AG10803 (cell line): ENCODE results near the gene TRAPPC3L.

Source experiments
- DNase-seq: peaks from one replicate; pipeline ENCODE4 v3.0.0; 2010; ENCODE audit warnings: low read depth
- H3K4me3 ChIP-seq: 2 replicates; pipeline ENCODE4 v1.5.1; 2011; ENCODE audit warnings: mild to moderate bottlenecking, low read length, control low read depth
- TF ChIP-seq, protein P1 (sequence below): conservative IDR thresholded peaks from 2 replicates; pipeline ENCODE4 v1.5.1; 2011; ENCODE audit warnings: mild to moderate bottlenecking, low read length, control low read depth, inconsistent platforms

Gene TRAPPC3L

DNA sequence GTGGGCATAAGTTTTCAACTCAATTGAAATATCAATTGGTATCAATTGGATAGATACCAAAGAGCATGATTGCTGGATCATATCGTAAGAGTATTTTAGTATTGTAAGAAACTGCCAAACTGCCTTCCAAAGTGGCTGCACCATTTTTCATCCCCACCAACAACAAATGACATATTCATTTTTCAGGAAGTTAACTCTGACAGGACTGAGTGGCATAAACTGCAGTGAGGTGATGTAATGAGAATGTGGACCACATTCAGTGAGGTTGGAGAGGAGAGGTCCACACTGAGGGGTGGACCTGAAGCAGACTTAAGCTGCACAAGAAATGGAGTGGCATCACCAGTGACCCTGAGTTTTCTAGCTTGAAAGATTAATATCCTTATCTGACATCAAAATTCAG is 95.9 kb downstream of the TRAPPC3L start:
- no peak overlapping the region for H3K4me3 ChIP-seq
- TF ChIP-seq, protein P1, sequence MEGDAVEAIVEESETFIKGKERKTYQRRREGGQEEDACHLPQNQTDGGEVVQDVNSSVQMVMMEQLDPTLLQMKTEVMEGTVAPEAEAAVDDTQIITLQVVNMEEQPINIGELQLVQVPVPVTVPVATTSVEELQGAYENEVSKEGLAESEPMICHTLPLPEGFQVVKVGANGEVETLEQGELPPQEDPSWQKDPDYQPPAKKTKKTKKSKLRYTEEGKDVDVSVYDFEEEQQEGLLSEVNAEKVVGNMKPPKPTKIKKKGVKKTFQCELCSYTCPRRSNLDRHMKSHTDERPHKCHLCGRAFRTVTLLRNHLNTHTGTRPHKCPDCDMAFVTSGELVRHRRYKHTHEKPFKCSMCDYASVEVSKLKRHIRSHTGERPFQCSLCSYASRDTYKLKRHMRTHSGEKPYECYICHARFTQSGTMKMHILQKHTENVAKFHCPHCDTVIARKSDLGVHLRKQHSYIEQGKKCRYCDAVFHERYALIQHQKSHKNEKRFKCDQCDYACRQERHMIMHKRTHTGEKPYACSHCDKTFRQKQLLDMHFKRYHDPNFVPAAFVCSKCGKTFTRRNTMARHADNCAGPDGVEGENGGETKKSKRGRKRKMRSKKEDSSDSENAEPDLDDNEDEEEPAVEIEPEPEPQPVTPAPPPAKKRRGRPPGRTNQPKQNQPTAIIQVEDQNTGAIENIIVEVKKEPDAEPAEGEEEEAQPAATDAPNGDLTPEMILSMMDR = no peak

DNA sequence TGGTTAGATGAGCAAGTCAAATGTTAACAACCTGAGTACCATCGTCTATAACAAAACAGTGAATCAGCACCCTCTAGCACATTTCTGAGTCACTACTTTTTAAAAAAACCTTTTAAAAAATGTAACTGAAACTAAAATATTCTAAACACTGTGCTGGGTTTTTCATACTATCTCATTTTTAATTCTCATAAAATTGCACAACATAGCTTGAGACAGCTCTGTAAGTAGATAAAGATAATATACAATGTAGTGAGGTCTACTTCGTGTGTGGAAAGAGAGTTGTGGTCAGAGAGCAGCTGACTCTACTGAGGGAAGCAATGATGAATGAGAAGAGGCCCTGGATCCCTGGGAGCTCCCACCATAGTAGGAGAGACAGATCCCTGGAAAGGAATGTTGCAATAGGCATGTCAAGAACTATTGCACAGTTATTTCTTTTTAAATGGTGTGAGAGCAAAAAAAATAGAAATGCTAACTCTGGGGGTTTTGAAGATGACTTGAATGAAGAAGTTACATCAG is 97.9 kb downstream of the TRAPPC3L start:
- DNase-seq = peak; percentile 99
- no peak overlapping the region for H3K4me3 ChIP-seq
- TF ChIP-seq, protein P1 = peak; percentile 11; the same call in 1 of the 2 replicates

More for the DNA sequence above, 95.9 kb downstream of the TRAPPC3L start:
- no peak for DNase-seq

DNA sequence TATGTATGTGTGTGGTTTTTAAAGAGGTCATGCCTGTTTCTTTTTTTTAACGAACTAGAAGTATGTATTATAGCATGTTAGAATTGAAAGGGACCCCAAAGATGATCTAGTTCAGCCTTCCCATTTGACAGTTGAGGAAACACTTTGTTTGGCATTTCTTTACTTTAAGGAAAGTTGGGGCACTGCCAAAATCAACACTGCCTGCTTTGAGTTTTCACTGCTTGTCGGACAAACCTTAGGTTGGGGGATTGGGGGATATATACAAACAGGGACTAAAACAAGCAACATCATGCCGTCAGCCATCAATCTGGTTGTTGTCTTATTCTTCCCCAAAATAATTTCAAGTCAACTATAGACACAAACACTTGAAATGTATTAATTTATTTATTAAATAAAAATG is 98.4 kb downstream of the TRAPPC3L start:
- TF ChIP-seq, protein P1 = no peak
- DNase-seq = no peak
- no peak overlapping the region for H3K4me3 ChIP-seq

DNA sequence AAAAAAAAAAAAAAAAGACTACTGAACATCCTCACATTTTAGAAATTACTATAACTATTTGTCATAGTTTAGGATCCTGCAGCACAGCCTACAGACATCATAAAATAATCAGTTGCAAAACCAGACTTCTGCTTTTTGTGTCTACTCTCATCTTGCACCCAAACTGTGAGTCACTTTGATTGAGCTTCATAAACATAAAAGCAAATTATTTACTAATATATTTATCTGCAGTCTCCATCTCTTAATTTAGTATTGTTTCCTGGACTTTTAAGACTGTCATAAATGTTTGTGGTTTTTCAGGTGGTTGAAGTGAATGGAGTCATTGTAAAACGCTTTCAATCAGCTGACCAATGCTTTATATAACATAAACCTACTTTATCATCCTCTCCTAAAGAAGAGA is 99.1 kb downstream of the TRAPPC3L start:
- peak; percentile 63 for DNase-seq
- no peak overlapping the region for H3K4me3 ChIP-seq
- TF ChIP-seq, protein P1 = no peak

DNA sequence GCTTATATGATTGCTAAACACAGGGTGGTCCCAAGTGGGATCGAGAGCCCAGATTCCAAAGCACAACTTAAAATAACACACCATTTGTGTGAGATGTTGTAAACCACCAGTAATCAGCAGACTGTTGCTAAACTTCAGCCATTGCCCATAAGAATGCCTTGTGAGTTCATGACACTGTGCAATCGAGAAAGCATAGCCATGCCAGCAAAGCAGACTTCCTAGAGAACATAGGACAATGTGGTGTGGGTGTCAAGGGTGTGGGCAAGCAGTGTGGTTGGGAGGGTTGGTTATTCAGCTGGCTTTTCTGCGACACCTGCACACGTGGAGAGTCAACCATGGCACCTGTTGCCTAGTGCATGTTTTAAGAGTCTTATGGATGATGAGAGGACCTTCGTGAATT is 100.4 kb downstream of the TRAPPC3L start:
- TF ChIP-seq, protein P1 = no peak
- DNase-seq = peak; percentile 52
- no peak overlapping the region for H3K4me3 ChIP-seq
